ENCODE data around the gene SAP25.

The SAP25 gene

GRCh38 chr7:100573691-100574361, at the start of gene SAP25:
Gene SAP25 (minus strand): TSS chr7:100573900. CDS start chr7:100573742, 158 bp downstream.
- DNase-seq (ENCODE audit: low read depth), result no peak

- no peak for DNase-seq (ENCODE audit: low read depth)
These were observed 47.9 kb upstream of the SAP25 start for GRCh38 chr7:100621554-100621953.

- DNase-seq (ENCODE audit: low read depth), result no peak
These were observed 47.1 kb upstream of the SAP25 start for GRCh38 chr7:100620804-100621203.

- DNase-seq (ENCODE audit: low read depth), result no peak
These were observed 46.5 kb upstream of the SAP25 start for GRCh38 chr7:100620239-100620638.

GRCh38 chr7:100614308-100614861, 40.7 kb upstream of the SAP25 start:
- peak; percentile 38 for DNase-seq (ENCODE audit: low read depth)

GRCh38 chr7:100613412-100614175, 39.9 kb upstream of the SAP25 start:
- no peak for DNase-seq (ENCODE audit: low read depth)

GRCh38 chr7:100612730-100613390, 39.2 kb upstream of the SAP25 start:
- DNase-seq (ENCODE audit: low read depth), result peak; percentile 15

- DNase-seq (ENCODE audit: low read depth), result peak; percentile 99
These were observed 38.5 kb upstream of the SAP25 start, which contains the start of gene MOSPD3 for GRCh38 chr7:100611983-100612729. Gene MOSPD3 (plus strand): TSS chr7:100612540. CDS start chr7:100612792, 252 bp downstream.

GRCh38 chr7:100609958-100610357, 36.3 kb upstream of the SAP25 start:
- no peak for DNase-seq (ENCODE audit: low read depth)

- peak; percentile 70 for DNase-seq (ENCODE audit: low read depth)
These were observed 33.4 kb upstream of the SAP25 start for GRCh38 chr7:100607111-100607510.

GRCh38 chr7:100606313-100606712, 32.6 kb upstream of the SAP25 start:
- DNase-seq (ENCODE audit: low read depth), result no peak

GRCh38 chr7:100604976-100605911, 31.5 kb upstream of the SAP25 start:
- no peak for DNase-seq (ENCODE audit: low read depth)

- DNase-seq (ENCODE audit: low read depth), result peak; percentile 87
These were observed 30.6 kb upstream of the SAP25 start for GRCh38 chr7:100604028-100604975.

GRCh38 chr7:100603726-100604027, 30.0 kb upstream of the SAP25 start:
- peak; percentile 60 for DNase-seq (ENCODE audit: low read depth)

- peak; percentile 73 for DNase-seq (ENCODE audit: low read depth)
These were observed 29.4 kb upstream of the SAP25 start for GRCh38 chr7:100602889-100603725.

GRCh38 chr7:100600730-100601038, 27.0 kb upstream of the SAP25 start:
- no peak for DNase-seq (ENCODE audit: low read depth)

- no peak for DNase-seq (ENCODE audit: low read depth)
These were observed 26.4 kb upstream of the SAP25 start for GRCh38 chr7:100599911-100600729.

GRCh38 chr7:100598425-100598824, 24.7 kb upstream of the SAP25 start:
- DNase-seq (ENCODE audit: low read depth), result peak; percentile 40
